Endothelial cell of umbilical vein (primary cell): Measurements from ENCODE around the gene AQP12A. TPM values are rescaled to one million over a fixed set of nuclear protein-coding genes. Genes with fewer than 3 reads are reported as not detected.

Source experiments
- BruUV-seq: library from RNA; stranded (reverse); fragments of 400-500 nt; replicated peaks from 2 replicates; lab custom pipeline; 2021; lab: Mats Ljungman, UMichigan
- CTCF ChIA-PET: fragments of 300-600, 350-600 bp; sonication (Branson Sonifier 250); formaldehyde crosslinking; loops from one replicate; lab custom pipeline; 2021; ENCODE audit warnings: antibody characterized with exemption, inconsistent platforms; lab: Charles Lee
- POLR2A ChIA-PET: fragments of 300-600, 350-600 bp; sonication (Branson Sonifier 250); formaldehyde crosslinking; loops from one replicate; lab custom pipeline; 2021; ENCODE audit warnings: antibody characterized with exemption, inconsistent platforms; lab: Charles Lee
- DNase-seq: peaks from one replicate; pipeline ENCODE4 v3.0.0-alpha.2; 2011; ENCODE audit warnings: low read depth, low spot score
- FAIRE-seq: peaks from 2 replicates; lab custom pipeline; 2011; peaks lifted over from hg19 to GRCh38; lab: Jason Lieb, UNC
- H2AFZ ChIP-seq: 2 replicates; pipeline ENCODE4 v1.6.0; 2012; ENCODE audit warnings: low read depth, low read length, control low read depth, inconsistent platforms
- H3K27ac ChIP-seq: 2 replicates; pipeline ENCODE4 v1.5.1; 2011; ENCODE audit warnings: low read depth, mild to moderate bottlenecking, control low read depth, low read length, moderate library complexity; ENCODE audit not compliant: insufficient read depth
- H3K27me3 ChIP-seq, 2 experiments: 2 replicates each; pipeline versions ENCODE4 v1.6.0 to v1.6.1; 2011; ENCODE audit warnings: low read length in 2 of 2, mixed read lengths in 1 of 2; ENCODE audit not compliant: control insufficient read depth in 2 of 2, insufficient read depth in 2 of 2
- H3K36me3 ChIP-seq, 2 experiments: 2 replicates in 1 of 2; 3 replicates in 1 of 2; pipeline ENCODE4 v1.5.1; 2011; ENCODE audit warnings: low read length in 2 of 2, mild to moderate bottlenecking in 1 of 2, moderate library complexity in 1 of 2; ENCODE audit not compliant: control insufficient read depth in 2 of 2, insufficient read depth in 2 of 2; ENCODE audit errors: extremely low read depth in 1 of 2
- H3K4me1 ChIP-seq: 3 replicates; pipeline ENCODE4 v1.5.1; 2011; ENCODE audit warnings: mild to moderate bottlenecking, low read length; ENCODE audit not compliant: control insufficient read depth, insufficient read depth; ENCODE audit errors: extremely low read depth
- H3K4me2 ChIP-seq: 2 replicates; pipeline ENCODE4 v1.6.1; 2011; ENCODE audit warnings: low read length, control low read depth, mixed read lengths; ENCODE audit not compliant: insufficient read depth
- H3K4me3 ChIP-seq, 3 experiments: fragments of 200-600 bp in 1 of 3; sonication (generic), shearing (Covaris generic) in 1 of 3; replicated peaks in 1 of 3; 2 replicates each; pipeline ENCODE4 v1.5.1; 2011 to 2016; ENCODE audit warnings: control low read depth in 3 of 3, low read length in 3 of 3, mild to moderate bottlenecking in 2 of 3, inconsistent platforms in 1 of 3, low read depth in 1 of 3, moderate library complexity in 1 of 3; ENCODE audit not compliant: insufficient read depth in 1 of 3
- H3K79me2 ChIP-seq: 2 replicates; pipeline ENCODE4 v1.6.0; 2012; ENCODE audit warnings: low read length, inconsistent platforms; ENCODE audit not compliant: control insufficient read depth, insufficient read depth
- H3K9ac ChIP-seq: replicated peaks from 2 replicates; pipeline ENCODE3; 2011; ENCODE audit warnings: low read length, control low read depth; ENCODE audit not compliant: insufficient read depth; ENCODE audit errors: extremely low read depth
- H3K9me1 ChIP-seq: replicated peaks from 3 replicates; pipeline ENCODE4 v1.6.0; 2011; ENCODE audit warnings: mild to moderate bottlenecking, low read length; ENCODE audit not compliant: control insufficient read depth, insufficient read depth; ENCODE audit errors: extremely low read depth
- H3K9me3 ChIP-seq: replicated peaks from 2 replicates; pipeline ENCODE4 v1.5.1; 2012; ENCODE audit warnings: low read length, inconsistent platforms; ENCODE audit not compliant: control insufficient read depth, insufficient read depth
- H4K20me1 ChIP-seq: replicated peaks from 2 replicates; pipeline ENCODE3; 2011; ENCODE audit warnings: mild to moderate bottlenecking, low read length; ENCODE audit not compliant: control insufficient read depth, insufficient read depth; ENCODE audit errors: extremely low read depth
- CTCF ChIP-seq, 2 donors: IDR thresholded peaks; 1 replicate in 1 of 2; 2 replicates in 1 of 2; pipeline ENCODE4 v1.5.1; 2011; ENCODE audit warnings: low read length in 2 of 2, mild to moderate bottlenecking in 2 of 2, moderate library complexity in 2 of 2, control low read depth in 1 of 2, inconsistent platforms in 1 of 2, low read depth in 1 of 2; ENCODE audit not compliant: insufficient read depth in 1 of 2; ENCODE audit errors: extremely low read depth in 1 of 2
- EZH2 ChIP-seq: IDR thresholded peaks from 2 replicates; pipeline ENCODE4 v1.6.1; 2012; ENCODE audit warnings: borderline replicate concordance, low read depth, mild to moderate bottlenecking, moderate library complexity, low read length, inconsistent platforms; ENCODE audit not compliant: severe bottlenecking
- FOS ChIP-seq: IDR thresholded peaks from 2 replicates; pipeline ENCODE4 v1.6.1; 2011; ENCODE audit warnings: mild to moderate bottlenecking, low read length, moderate library complexity, borderline replicate concordance; ENCODE audit not compliant: insufficient read depth
- GATA2 ChIP-seq: IDR thresholded peaks from 2 replicates; pipeline ENCODE4 v1.7.0; 2011; ENCODE audit warnings: low read depth, mild to moderate bottlenecking, moderate library complexity, mixed read lengths, low read length; ENCODE audit not compliant: insufficient read length, insufficient read depth
- JUN ChIP-seq: IDR thresholded peaks from 2 replicates; pipeline ENCODE4 v1.6.1; 2011; ENCODE audit warnings: borderline replicate concordance, low read depth; ENCODE audit not compliant: insufficient read length, insufficient read depth
- MYC ChIP-seq: IDR thresholded peaks from one replicate; pipeline ENCODE4 v1.6.1; 2011; ENCODE audit warnings: mild to moderate bottlenecking, low read depth, low read length
- POLR2A ChIP-seq: IDR thresholded peaks from 2 replicates; pipeline ENCODE4 v1.6.1; 2012; ENCODE audit warnings: low read depth, mild to moderate bottlenecking, control low read depth, low read length
- POLR2AphosphoS5 ChIP-seq: IDR thresholded peaks from 2 replicates; pipeline ENCODE4 v1.6.1; 2012; ENCODE audit warnings: low read depth, mild to moderate bottlenecking, control low read depth, low read length, moderate library complexity; ENCODE audit not compliant: insufficient read depth
- dilution Hi-C: fragments of 300-500 bp; cut with MboI; formaldehyde crosslinking; loops from one replicate; pipeline ENCODE4 v1.15.0; 2019; ENCODE audit warnings: low sequenced_read_pairs; ENCODE audit not compliant: extremely low pct_ligation_motif_present
- intact Hi-C: fragments of 100-400 bp; cut with micrococcal nuclease; formaldehyde crosslinking; loops from one replicate; pipeline ENCODE4 v1.10.0; 2022
- polyA plus RNA-seq, 4 experiments: library from polyadenylated mRNA; depleted of rRNA in 3 of 4; stranded (reverse) in 3 of 4; unstranded in 1 of 4; fragments of >200 nt; gene quantifications; 2 replicates each; pipeline versions ENCODE4 v1.2.1 to v1.2.3, GENCODE V29; 2011 to 2012; ENCODE audit warnings: missing spikeins in 1 of 4
- total RNA-seq: library from RNA; stranded (reverse); gene quantifications from 2 replicates; pipeline ENCODE4 v1.2.3, GENCODE V29; 2021
- TF ChIP-seq, protein P1 (sequence below): IDR thresholded peaks from 2 replicates; pipeline ENCODE4 v1.6.1; 2011; ENCODE audit not compliant: insufficient read depth, insufficient read length

AQP12A gene
- total and polyA plus RNA-seq, 2 donors (not counting 3 experiments of a cell fraction or from before 2014, with no cell fraction given) = not detected

DNA sequence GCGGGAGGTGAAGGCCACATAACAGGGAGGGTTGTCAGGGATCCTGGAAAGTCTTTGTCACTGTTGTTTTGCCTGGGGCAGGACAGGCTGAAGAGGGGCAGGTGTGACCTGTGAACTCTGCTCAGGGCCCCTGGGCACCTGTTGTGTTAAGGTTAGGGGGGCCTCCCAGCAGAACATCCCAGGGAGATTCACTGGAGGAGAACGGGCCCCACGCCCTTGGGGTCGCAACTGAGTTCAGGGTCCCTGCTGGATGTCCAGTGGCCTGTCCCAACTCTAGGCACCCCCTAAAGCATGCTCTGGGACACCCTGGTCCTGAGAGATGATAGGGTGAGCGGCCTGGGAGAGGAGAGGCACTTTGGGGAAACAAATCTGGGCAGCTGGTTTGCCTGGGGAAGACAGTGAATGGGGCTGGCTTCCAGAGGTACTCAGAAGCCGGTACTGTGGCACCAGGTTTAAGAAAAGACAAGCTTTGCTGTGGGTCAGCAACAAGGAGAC is 43.5 kb upstream of the AQP12A start:
- no peak for TF ChIP-seq JUN
- TF ChIP-seq MYC = no peak
- TF ChIP-seq POLR2AphosphoS5 = no peak
- TF ChIP-seq CTCF (IDR thresholded peaks at IDR 0.05; ENCODE audit: extremely low read depth in 1 of 2, insufficient read depth in 1 of 2, low read depth in 1 of 2, low read length in 2 of 2) = no peak
- no peak for TF ChIP-seq EZH2
- no peak for TF ChIP-seq GATA2
- TF ChIP-seq FOS = no peak
- TF ChIP-seq POLR2A = no peak
- TF ChIP-seq, protein P1, sequence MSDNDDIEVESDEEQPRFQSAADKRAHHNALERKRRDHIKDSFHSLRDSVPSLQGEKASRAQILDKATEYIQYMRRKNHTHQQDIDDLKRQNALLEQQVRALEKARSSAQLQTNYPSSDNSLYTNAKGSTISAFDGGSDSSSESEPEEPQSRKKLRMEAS = no peak
- no peaks in the 10 kb centered on the region for H3K9me1 ChIP-seq
- no peak overlapping the region for H3K4me3 ChIP-seq
- dilution Hi-C loops = no loop called here
- CTCF ChIA-PET = no interaction called here
- H3K9ac ChIP-seq = no peak overlapping the region
- H3K4me1 ChIP-seq = no peaks in the 10 kb centered on the region
- FAIRE-seq (no peak), DNase-seq (no peak)
- no peaks in the 10 kb centered on the region for H3K9me3 ChIP-seq
- POLR2A ChIA-PET = no interaction called here
- peaks cover 0 to 2% of the 10 kb centered on the region in 2 experiments for H3K27me3 ChIP-seq
- no peaks in the 10 kb centered on the region for H4K20me1 ChIP-seq
- H2AFZ ChIP-seq = no peak overlapping the region
- intact Hi-C loops = no loop called here
- BruUV-seq = no TSS peak
- H3K27ac ChIP-seq = no peak overlapping the region
- H3K79me2 ChIP-seq = no peaks in the 10 kb centered on the region
- H3K36me3 ChIP-seq = no peaks in the 10 kb centered on the region
- no peak overlapping the region for H3K4me2 ChIP-seq
